Astrocyte (in vitro differentiated cells and primary cell): ENCODE data around the gene MAPKAPK3. TPM values are rescaled to one million over a fixed set of nuclear protein-coding genes. Genes with fewer than 3 reads are reported as not detected.

ENCODE experiments used
- DNase-seq: peaks from one replicate; pipeline ENCODE4 v3.0.0-alpha.2; 2010; ENCODE audit warnings: low read depth
- FAIRE-seq: peaks from 2 replicates; lab custom pipeline; 2011; peaks lifted over from hg19 to GRCh38; lab: Jason Lieb, UNC
- H2AFZ ChIP-seq: 2 replicates; pipeline ENCODE4 v1.6.0; 2012; ENCODE audit warnings: low read depth, low read length, inconsistent platforms
- H3K27ac ChIP-seq: 2 replicates; pipeline ENCODE4 v1.5.1; 2011; ENCODE audit warnings: low read depth, low read length, inconsistent platforms
- H3K27me3 ChIP-seq: 2 replicates; pipeline ENCODE4 v1.6.0; 2011; ENCODE audit warnings: low read length, inconsistent platforms; ENCODE audit not compliant: insufficient read depth
- H3K36me3 ChIP-seq: 2 replicates; pipeline ENCODE4 v1.5.1; 2011; ENCODE audit warnings: low read length, inconsistent platforms; ENCODE audit not compliant: insufficient read depth
- H3K4me1 ChIP-seq: 2 replicates; pipeline ENCODE4 v1.5.1; 2011; ENCODE audit warnings: low read length, inconsistent platforms; ENCODE audit not compliant: insufficient read depth
- H3K4me2 ChIP-seq: 2 replicates; pipeline ENCODE4 v1.6.0; 2012; ENCODE audit warnings: low read length, inconsistent platforms
- H3K4me3 ChIP-seq: 2 replicates; pipeline ENCODE4 v1.5.1; 2011; ENCODE audit warnings: low read depth, mild to moderate bottlenecking, low read length, inconsistent platforms; ENCODE audit not compliant: insufficient read depth
- H3K79me2 ChIP-seq: 2 replicates; pipeline ENCODE4 v1.6.0; 2012; ENCODE audit warnings: mild to moderate bottlenecking, low read length, inconsistent platforms; ENCODE audit not compliant: insufficient read depth
- H3K9ac ChIP-seq: 2 replicates; pipeline ENCODE4 v1.6.0; 2012; ENCODE audit warnings: mild to moderate bottlenecking, low read length, inconsistent platforms
- H3K9me3 ChIP-seq: 2 replicates; pipeline ENCODE4 v1.5.1; 2012; ENCODE audit warnings: low read depth, mild to moderate bottlenecking, low read length, inconsistent platforms; ENCODE audit not compliant: insufficient read depth
- H4K20me1 ChIP-seq: 2 replicates; pipeline ENCODE4 v1.6.0; 2012; ENCODE audit warnings: low read length, inconsistent platforms; ENCODE audit not compliant: insufficient read depth
- H3K27ac Mint-ChIP-seq: one replicate; pipeline ENCODE4 v1.8.0; 2021; ENCODE audit warnings: mild to moderate bottlenecking, mixed read lengths; ENCODE audit not compliant: unreplicated experiment
- H3K27me3 Mint-ChIP-seq: one replicate; pipeline ENCODE4 v1.8.0; 2021; ENCODE audit warnings: low read depth, mixed read lengths; ENCODE audit not compliant: unreplicated experiment
- H3K36me3 Mint-ChIP-seq: one replicate; pipeline ENCODE4 v1.8.0; 2021; ENCODE audit warnings: low read depth, mixed read lengths; ENCODE audit not compliant: unreplicated experiment
- H3K4me1 Mint-ChIP-seq: one replicate; pipeline ENCODE4 v1.8.0; 2021; ENCODE audit warnings: low read depth, mixed read lengths; ENCODE audit not compliant: unreplicated experiment
- H3K4me3 Mint-ChIP-seq: one replicate; pipeline ENCODE4 v1.8.0; 2021; ENCODE audit warnings: mild to moderate bottlenecking, moderate library complexity, mixed read lengths; ENCODE audit not compliant: unreplicated experiment
- H3K9me3 Mint-ChIP-seq: one replicate; pipeline ENCODE4 v1.8.0; 2021; ENCODE audit warnings: mild to moderate bottlenecking, mixed read lengths; ENCODE audit not compliant: unreplicated experiment
- CTCF ChIP-seq: IDR thresholded peaks from 2 replicates; pipeline ENCODE4 v1.5.1; 2011; ENCODE audit warnings: low read depth, mild to moderate bottlenecking, inconsistent platforms, low read length, moderate library complexity; ENCODE audit not compliant: insufficient read depth
- EZH2 ChIP-seq: IDR thresholded peaks from 2 replicates; pipeline ENCODE4 v1.6.1; 2012; ENCODE audit warnings: mild to moderate bottlenecking, low read length, inconsistent platforms; ENCODE audit not compliant: insufficient read depth
- total RNA-seq: library from RNA; stranded (reverse); gene quantifications from 2 replicates; pipeline ENCODE4 v1.2.1, GENCODE V29; 2021

Gene MAPKAPK3
- total RNA-seq, 1 donor from 2014 or later, result 23.4 TPM

GRCh38 chr3:50611464-50612233 lies 5.3 kb upstream of the MAPKAPK3 start, which contains the start of gene CISH:
TSS of gene CISH (minus strand) at chr3:50611774. CDS start at chr3:50611650, 124 bp downstream.
- Mint-ChIP-seq H3K27me3 (peaks cover 58% of the 10 kb centered on the region), H3K4me3 (peak within 1 kb of the TSS; percentile 82), H3K36me3 (peaks cover 3% of the 10 kb centered on the region), H3K4me1 (peaks cover 5% of the 10 kb centered on the region), H3K9me3 (no peaks in the 10 kb centered on the region), H3K27ac (no peak within 1 kb of the TSS)
- Histone ChIP-seq H3K27ac (no peak within 1 kb of the TSS), H2AFZ (peak within 1 kb of the TSS; percentile 78), H3K9me3 (no peaks in the 10 kb centered on the region), H3K9ac (peak within 1 kb of the TSS; percentile 78), H3K4me3 (peak within 1 kb of the TSS; percentile 65), H3K4me1 (peaks cover 18% of the 10 kb centered on the region), H3K79me2 (no peaks in the 10 kb centered on the region), H3K27me3 (no peaks in the 10 kb centered on the region), H4K20me1 (peaks cover 4% of the 10 kb centered on the region), H3K4me2 (peak within 1 kb of the TSS; percentile 97), H3K36me3 (no peaks in the 10 kb centered on the region)
- no peak for TF ChIP-seq CTCF
- FAIRE-seq, result no peak
- peak; percentile 77 for DNase-seq

GRCh38 chr3:50612234-50612882 lies 4.6 kb upstream of the MAPKAPK3 start:
- Mint-ChIP-seq H3K36me3 (peaks cover 3% of the 10 kb centered on the region), H3K4me1 (peaks cover 5% of the 10 kb centered on the region), H3K27ac (no peak overlapping the region), H3K27me3 (peaks cover 56% of the 10 kb centered on the region), H3K9me3 (no peaks in the 10 kb centered on the region), H3K4me3 (peak overlapping the region; percentile 82)
- peaks cover 4% of the 10 kb centered on the region for H4K20me1 ChIP-seq
- FAIRE-seq, result no peak
- peak overlapping the region; percentile 65 for H3K4me3 ChIP-seq
- H3K9ac ChIP-seq, result peak overlapping the region; percentile 78
- H3K4me1 ChIP-seq, result peaks cover 20% of the 10 kb centered on the region
- H3K36me3 ChIP-seq, result no peaks in the 10 kb centered on the region
- H3K9me3 ChIP-seq, result no peaks in the 10 kb centered on the region
- peak overlapping the region; percentile 78 for H2AFZ ChIP-seq
- no peaks in the 10 kb centered on the region for H3K27me3 ChIP-seq
- TF ChIP-seq CTCF (no peak), EZH2 (no peak)
- DNase-seq, result no peak
- no peaks in the 10 kb centered on the region for H3K79me2 ChIP-seq
- H3K4me2 ChIP-seq, result peak overlapping the region; percentile 97
- H3K27ac ChIP-seq, result no peak overlapping the region
